Mesothelial cell of epicardium (in vitro differentiated cells): Measurements from ENCODE around the gene SAXO2. TPM values are rescaled to one million over a fixed set of nuclear protein-coding genes. Genes with fewer than 3 reads are reported as not detected.
"Not testable (repeated sequence)": the region's sequence is repeated elsewhere in the genome, so short reads cannot be mapped to it uniquely, and the experiment has no call there.

Experiments
- DNase-seq, 2 experiments: peaks; one replicate each; pipeline ENCODE4 v3.0.0; 2021; ENCODE audit warnings: low spot score in 2 of 2; ENCODE audit not compliant: unreplicated experiment in 2 of 2
- H3K27ac Mint-ChIP-seq: 2 replicates; pipeline ENCODE4 v1.8.0; 2021; ENCODE audit warnings: mixed read lengths
- H3K27me3 Mint-ChIP-seq: 2 replicates; pipeline ENCODE4 v1.8.0; 2021; ENCODE audit warnings: low read depth, mixed read lengths
- H3K36me3 Mint-ChIP-seq: 2 replicates; pipeline ENCODE4 v1.8.0; 2021; ENCODE audit warnings: mixed read lengths
- H3K4me1 Mint-ChIP-seq: 2 replicates; pipeline ENCODE4 v1.8.0; 2021; ENCODE audit warnings: mixed read lengths
- H3K4me3 Mint-ChIP-seq: 2 replicates; pipeline ENCODE4 v1.8.0; 2021; ENCODE audit warnings: mild to moderate bottlenecking, moderate library complexity, mixed read lengths
- H3K9me3 Mint-ChIP-seq: 2 replicates; pipeline ENCODE4 v1.8.0; 2021; ENCODE audit warnings: mixed read lengths
- total RNA-seq: library from RNA; stranded (reverse); gene quantifications from 3 replicates; pipeline ENCODE4 v1.2.1, GENCODE V29; 2021
- TF ChIP-seq, protein P1 (sequence below): fragments of 200-600 bp; sonication (generic); IDR thresholded peaks from one replicate; pipeline ENCODE4 v1.5.0; 2021; ENCODE audit warnings: antibody characterized with exemption; ENCODE audit not compliant: unreplicated experiment

The SAXO2 gene
- total RNA-seq, 1 donor from 2014 or later, result 4.3 TPM

- H3K27ac Mint-ChIP-seq, result no peak overlapping the region
- H3K9me3 Mint-ChIP-seq, result peaks cover 13% of the 10 kb centered on the region
- H3K4me1 Mint-ChIP-seq, result no peaks in the 10 kb centered on the region
- TF ChIP-seq, protein P1, sequence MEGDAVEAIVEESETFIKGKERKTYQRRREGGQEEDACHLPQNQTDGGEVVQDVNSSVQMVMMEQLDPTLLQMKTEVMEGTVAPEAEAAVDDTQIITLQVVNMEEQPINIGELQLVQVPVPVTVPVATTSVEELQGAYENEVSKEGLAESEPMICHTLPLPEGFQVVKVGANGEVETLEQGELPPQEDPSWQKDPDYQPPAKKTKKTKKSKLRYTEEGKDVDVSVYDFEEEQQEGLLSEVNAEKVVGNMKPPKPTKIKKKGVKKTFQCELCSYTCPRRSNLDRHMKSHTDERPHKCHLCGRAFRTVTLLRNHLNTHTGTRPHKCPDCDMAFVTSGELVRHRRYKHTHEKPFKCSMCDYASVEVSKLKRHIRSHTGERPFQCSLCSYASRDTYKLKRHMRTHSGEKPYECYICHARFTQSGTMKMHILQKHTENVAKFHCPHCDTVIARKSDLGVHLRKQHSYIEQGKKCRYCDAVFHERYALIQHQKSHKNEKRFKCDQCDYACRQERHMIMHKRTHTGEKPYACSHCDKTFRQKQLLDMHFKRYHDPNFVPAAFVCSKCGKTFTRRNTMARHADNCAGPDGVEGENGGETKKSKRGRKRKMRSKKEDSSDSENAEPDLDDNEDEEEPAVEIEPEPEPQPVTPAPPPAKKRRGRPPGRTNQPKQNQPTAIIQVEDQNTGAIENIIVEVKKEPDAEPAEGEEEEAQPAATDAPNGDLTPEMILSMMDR, result no peak
- no peaks in the 10 kb centered on the region for H3K36me3 Mint-ChIP-seq
- peaks cover 9% of the 10 kb centered on the region for H3K27me3 Mint-ChIP-seq
- no peak for DNase-seq
- no peak overlapping the region for H3K4me3 Mint-ChIP-seq
Observed at GRCh38 chr15:82307714-82308081, 45.1 kb downstream of the SAXO2 start.

DNA sequence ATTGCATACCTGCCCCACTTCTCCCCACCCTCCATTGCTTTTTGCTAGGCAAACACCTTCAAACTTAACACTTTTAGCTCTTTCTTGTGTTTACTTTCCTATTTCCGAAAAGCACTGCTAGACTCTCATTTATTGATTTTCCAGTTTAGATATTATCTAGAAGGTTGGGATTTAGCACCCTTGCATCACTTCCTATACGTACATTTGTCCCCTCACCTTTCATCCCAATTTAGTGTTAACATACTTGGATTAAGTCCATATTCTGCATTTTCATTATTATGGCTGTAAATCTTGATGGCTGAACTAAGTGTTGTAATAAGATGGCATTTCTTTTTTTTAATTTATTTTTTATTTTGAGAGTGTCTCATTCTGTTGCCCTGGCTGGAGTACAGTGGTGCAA, 47.2 kb downstream of the SAXO2 start:
- Mint-ChIP-seq H3K4me3 (no peak overlapping the region), H3K36me3 (no peaks in the 10 kb centered on the region), H3K27ac (no peak overlapping the region), H3K27me3 (peaks cover 9% of the 10 kb centered on the region), H3K4me1 (no peaks in the 10 kb centered on the region), H3K9me3 (peaks cover 13% of the 10 kb centered on the region)
- DNase-seq, result no peak
- TF ChIP-seq, protein P1, result no peak

DNA sequence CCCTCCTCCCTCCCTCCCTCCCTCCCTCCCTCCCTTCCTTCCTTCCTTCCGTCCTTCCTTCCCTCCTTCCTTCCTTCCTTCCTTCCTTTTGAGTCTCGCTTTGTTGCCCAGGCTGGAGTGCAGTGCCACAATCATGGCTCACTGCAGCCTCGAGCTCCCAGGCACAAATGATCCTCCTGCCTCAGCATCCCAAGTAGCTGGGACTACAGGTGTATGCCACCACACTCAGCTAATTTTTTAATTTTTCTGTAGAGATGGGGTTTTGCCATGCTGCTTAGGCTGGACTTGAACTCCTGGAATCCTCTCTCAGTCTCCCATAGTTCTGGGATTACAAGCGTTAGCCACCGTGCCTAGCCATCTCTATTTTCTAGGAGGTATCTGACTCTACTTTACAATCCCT, 48.7 kb downstream of the SAXO2 start:
- H3K36me3 Mint-ChIP-seq, DNase-seq, H3K27ac Mint-ChIP-seq, H3K4me3 Mint-ChIP-seq, H3K4me1 Mint-ChIP-seq, H3K27me3 Mint-ChIP-seq: not testable (repeated sequence)
- peaks cover 13% of the 10 kb centered on the region for H3K9me3 Mint-ChIP-seq

DNA sequence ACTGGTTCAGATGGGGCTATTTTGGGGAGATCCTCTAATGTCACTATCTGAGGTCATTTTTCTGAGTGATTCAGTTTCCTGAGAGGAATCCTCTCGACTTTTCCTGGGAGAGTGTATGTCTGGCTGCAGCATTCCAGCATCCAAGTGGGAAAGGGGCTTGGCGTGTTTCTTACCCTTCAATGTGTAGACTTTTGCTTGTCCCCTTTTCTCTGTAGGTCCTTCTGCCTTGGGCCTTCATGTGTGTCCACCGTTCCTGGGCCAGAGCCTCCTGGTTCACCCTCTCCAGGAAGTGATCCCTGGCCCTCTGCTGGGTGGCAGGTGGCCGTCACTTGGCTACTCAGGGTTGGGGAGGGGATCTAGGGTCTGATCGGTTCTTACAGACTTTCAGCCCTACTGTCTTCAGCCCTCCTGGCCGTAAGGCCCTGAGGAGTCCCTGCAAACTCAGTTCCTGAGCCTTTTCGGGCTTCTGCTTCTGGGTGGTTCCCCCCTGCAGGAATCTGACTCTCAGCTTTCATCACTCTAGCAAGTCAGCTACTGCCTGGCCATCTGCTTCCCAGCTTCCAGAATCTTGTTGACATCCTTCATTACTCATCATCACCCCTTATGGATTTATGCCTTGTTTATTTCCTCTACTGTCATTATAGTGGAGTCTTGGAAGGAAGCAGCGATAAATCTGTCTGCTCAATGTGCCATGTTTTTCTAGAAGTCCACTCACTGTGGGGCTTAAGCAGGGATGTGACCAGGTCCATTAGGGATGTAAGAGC, 50.1 kb downstream of the SAXO2 start:
- peak in 1 of 2 experiments; percentile 31 for DNase-seq
- TF ChIP-seq, protein P1, result no peak
- Mint-ChIP-seq H3K4me1 (no peaks in the 10 kb centered on the region), H3K27me3 (peaks cover 9% of the 10 kb centered on the region), H3K36me3 (no peaks in the 10 kb centered on the region), H3K4me3 (no peak overlapping the region), H3K27ac (no peak overlapping the region), H3K9me3 (peaks cover 13% of the 10 kb centered on the region)

DNA sequence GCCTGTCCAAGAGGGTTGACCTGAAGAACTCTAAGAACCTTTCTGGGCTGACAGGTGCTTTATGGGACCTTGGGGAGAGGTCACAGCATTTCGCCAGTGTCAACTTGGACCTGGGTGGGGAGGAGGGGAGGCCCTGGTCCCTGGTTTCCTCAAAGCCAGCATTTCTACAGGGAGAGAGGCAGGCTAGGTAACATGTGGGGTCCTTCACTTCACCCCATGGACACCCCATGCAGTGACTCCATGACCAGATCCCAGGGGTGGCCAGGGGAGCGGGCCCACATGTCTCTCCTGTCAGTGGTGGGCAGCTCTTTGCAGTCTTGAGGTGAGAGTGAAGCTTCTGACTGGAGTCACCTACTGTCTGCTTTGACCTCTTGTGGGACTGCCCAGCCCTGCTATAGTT, 50.8 kb downstream of the SAXO2 start:
- H3K27ac Mint-ChIP-seq, result no peak overlapping the region
- peaks cover 9% of the 10 kb centered on the region for H3K27me3 Mint-ChIP-seq
- no peak overlapping the region for H3K4me3 Mint-ChIP-seq
- no peaks in the 10 kb centered on the region for H3K4me1 Mint-ChIP-seq
- H3K9me3 Mint-ChIP-seq, result peaks cover 13% of the 10 kb centered on the region
- TF ChIP-seq, protein P1, result no peak
- H3K36me3 Mint-ChIP-seq, result no peaks in the 10 kb centered on the region
- no peak for DNase-seq

- H3K27ac Mint-ChIP-seq, result not testable (repeated sequence)
Observed at GRCh38 chr15:82313951-82314768, 51.5 kb downstream of the SAXO2 start.

More at GRCh38 chr15:82313951-82314768, 51.5 kb downstream of the SAXO2 start:
- not testable (repeated sequence) for H3K27me3 Mint-ChIP-seq, DNase-seq, H3K4me3 Mint-ChIP-seq, H3K36me3 Mint-ChIP-seq, H3K4me1 Mint-ChIP-seq
- H3K9me3 Mint-ChIP-seq, result peaks cover 13% of the 10 kb centered on the region
